GM19035 (cell line): Measurements from ENCODE around the gene THOC5.
"Not testable (repeated sequence)": the region's sequence is repeated elsewhere in the genome, so short reads cannot be mapped to it uniquely, and the experiment has no call there.

Experiments used
- ATAC-seq: cut with Tn5 transposase; IDR thresholded peaks from one replicate; pipeline ENCODE4 v1.9.1; 2021; ENCODE audit not compliant: unreplicated experiment

Gene THOC5

GRCh38 chr22:29553351-29554224 lies at the start of gene THOC5:
Gene THOC5 (minus strand): TSS chr22:29553757. CDS start chr22:29549147, 4,610 bp downstream.
- ATAC-seq = peak; percentile 98

DNA sequence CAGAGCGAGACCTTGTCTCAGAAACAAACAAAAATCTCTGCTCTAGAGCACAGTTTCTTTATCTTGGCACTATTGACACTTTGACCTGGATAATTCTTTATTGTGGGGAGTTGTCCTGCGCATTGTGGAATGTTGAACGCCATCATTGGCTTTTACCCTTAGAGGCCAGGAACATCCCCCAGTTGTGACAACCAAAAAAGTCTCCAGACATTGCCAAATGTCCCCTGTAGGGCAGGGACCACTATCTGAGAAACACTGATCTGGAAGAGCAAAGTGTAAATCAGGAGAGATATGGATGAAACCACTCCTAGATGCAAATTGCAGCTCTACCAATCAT lies 45.1 kb upstream of the THOC5 start:
- no peak for ATAC-seq

DNA sequence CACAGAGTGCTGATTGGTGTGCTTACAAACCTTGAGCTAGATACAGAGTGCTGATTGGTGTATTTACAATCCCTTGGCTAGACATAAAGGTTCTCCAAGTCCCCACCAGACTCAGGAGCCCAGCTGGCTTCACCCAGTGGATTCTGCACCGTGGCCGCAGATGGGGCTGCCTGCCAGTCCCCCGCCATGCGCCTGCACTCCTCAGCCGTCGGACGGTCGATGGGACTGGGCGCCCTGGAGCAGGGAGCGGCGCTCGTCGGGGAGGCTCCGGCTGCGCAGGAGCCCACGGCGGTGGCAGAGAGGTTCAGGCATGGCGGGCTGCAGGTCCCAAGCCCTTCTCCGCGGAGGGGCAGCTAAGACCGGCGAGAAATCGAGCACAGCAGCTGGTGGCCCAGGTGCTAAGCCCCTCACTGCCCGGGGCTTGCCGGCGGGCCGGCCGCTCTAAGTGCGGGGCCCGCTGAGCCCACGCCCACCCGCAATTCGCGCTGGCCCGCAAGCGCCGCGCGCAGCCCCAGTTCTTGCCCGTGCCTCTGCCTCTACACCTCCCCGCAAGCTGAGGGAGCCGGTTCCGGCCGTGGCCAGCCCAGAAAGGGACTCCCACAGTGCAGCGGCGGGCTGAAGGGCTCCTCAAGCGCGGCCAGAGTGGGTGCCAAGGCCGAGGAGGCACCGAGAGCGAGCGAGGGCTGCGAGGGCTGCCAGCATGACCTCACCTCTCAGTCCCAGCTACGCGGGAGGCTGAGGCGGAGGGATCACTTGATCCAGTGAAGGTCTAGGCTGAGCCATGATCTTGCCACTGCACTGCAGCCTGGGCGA lies 44.5 kb upstream of the THOC5 start:
- not testable (repeated sequence) for ATAC-seq

- no peak for ATAC-seq
Observed at GRCh38 chr22:29596408-29596807, 42.9 kb upstream of the THOC5 start.

DNA sequence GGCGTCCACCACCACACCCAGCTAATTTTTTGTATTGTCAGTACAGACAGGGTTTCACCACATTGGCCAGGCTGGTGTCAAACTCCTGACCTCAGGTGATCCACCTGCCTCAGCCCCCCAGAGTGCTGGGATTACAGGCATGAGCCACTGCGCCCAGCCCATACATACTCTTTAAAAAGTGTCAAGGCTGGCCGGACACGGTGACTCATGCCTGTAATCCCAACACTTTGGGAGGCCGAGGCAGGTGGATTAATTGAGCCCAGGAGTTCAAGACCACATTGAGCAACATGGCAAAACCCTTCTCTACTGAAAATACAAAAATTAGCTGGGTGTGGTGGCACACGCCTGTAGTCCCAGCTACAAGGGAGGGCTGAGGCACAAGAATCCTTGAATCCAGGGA lies 40.9 kb upstream of the THOC5 start:
- not testable (repeated sequence) for ATAC-seq

- ATAC-seq = no peak
Observed at GRCh38 chr22:29593923-29594322, 40.4 kb upstream of the THOC5 start.

DNA sequence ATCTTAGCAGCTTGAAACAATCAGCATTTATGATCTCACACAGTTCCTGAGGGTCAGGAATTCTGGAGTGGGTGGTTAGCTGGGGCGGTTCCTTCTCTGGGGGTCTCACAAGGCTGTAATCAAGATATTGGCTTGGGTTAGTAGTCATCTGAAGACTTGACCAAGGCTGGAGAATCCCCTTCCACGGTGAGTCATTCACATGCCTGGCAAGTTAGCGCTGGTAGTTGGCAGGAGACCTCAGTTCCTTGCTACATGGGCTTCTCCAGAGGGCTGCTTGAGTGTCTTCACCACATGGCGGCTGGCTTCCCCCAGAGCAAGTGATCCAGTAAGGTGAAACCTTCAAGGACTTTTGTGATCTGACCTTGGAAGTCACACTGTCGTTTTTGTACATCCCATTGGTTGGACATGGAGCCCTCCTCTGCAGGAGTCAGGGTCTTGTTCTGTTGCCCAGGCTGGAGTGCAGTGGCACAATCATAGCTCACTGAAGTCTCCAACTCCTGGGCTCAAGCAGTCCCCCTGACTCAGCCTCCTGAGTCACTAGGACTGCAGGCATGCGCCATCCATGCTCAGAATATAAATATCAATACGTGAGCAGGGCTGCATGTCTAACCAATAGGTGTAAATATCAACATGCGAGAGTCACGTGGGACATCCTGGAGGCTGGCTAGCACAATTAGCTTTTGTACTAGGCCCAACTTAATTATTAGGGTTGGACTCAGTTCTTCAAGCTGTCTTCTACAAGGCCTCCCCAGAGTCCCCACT lies 34.6 kb upstream of the THOC5 start:
- no peak for ATAC-seq

- ATAC-seq = not testable (repeated sequence)
Observed at GRCh38 chr22:29586193-29586705, 32.7 kb upstream of the THOC5 start.

DNA sequence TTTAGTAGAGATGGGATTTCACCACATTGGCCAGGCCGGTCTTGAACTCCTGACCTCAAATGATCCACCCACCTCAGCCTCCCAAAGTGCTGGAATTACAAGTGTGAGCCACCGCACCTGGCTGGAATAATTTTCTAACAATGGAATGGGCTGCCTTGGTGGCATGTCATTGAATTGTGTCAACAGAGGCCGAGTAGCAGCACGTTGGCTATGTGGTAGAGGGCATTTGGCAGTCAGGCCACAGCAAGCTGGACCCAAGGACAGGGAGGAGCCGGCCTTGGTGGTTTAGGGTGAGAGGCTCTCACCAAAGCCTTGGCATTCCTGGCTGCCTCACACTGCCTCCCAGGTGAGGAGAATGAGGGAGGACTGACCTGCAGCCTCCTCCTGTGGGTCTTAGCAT lies 31.4 kb upstream of the THOC5 start:
- no peak for ATAC-seq

DNA sequence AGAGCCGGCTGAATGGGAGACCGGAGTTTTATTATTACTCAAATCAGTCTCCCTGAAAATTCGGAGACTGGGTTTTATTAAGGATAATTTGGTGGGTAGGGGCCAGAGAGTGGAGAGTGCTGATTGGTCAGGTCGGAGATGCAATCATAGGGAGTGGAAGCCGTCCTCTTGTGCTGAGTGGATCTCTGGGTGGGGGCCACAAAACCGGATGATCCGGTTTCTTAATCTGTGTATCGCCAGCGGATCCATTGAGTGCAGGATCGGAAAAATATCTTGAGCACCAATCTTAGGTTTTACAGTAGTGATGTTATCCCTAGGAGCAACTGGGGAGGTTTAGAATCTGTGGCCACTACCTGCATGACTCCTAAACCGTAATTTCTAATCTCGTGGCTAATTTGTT lies 28.2 kb upstream of the THOC5 start:
- ATAC-seq = no peak

GRCh38 chr22:29580200-29580810 lies 26.7 kb upstream of the THOC5 start:
- no peak for ATAC-seq

DNA sequence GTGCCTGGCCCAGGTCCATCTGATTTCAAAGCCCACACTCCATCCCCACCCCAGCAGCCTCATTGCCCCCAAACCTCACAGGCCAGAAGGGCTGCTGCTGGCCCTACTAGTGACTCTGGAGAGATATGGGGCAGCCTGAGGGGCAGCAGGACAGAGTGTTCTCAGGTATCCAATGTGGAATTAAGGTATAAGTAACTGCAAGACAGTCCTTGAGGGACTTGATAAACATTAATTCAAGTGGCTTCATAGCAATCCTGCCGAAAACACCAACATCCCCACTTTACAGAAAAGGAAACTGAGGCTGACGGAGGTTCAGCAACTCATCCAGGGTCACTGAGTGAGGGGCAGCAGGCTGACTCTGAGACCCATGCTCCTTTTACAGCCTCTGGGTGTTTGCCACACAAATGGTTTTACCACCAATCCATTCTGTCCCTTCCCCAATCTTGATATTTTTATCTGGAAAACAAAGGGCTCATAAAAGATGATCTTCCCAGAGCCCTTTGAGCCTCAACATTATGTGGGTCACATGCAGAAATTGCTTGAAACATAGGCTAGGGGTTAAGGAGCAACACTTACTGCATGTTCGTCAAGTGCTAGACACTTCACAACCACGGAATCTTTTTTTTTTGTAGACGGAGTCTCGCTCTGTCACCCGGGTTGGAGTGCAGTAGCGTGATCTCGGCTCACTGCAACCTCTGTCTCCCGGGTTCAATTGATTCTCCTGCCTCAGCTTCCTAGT lies 25.1 kb upstream of the THOC5 start:
- ATAC-seq = no peak

GRCh38 chr22:29574762-29575450 lies 21.3 kb upstream of the THOC5 start:
- ATAC-seq = no peak

- ATAC-seq = no peak
Observed at GRCh38 chr22:29570912-29571549, 17.5 kb upstream of the THOC5 start.

- ATAC-seq = no peak
Observed at GRCh38 chr22:29570456-29570855, 16.9 kb upstream of the THOC5 start.

- no peak for ATAC-seq
Observed at GRCh38 chr22:29569011-29569678, 15.6 kb upstream of the THOC5 start.

DNA sequence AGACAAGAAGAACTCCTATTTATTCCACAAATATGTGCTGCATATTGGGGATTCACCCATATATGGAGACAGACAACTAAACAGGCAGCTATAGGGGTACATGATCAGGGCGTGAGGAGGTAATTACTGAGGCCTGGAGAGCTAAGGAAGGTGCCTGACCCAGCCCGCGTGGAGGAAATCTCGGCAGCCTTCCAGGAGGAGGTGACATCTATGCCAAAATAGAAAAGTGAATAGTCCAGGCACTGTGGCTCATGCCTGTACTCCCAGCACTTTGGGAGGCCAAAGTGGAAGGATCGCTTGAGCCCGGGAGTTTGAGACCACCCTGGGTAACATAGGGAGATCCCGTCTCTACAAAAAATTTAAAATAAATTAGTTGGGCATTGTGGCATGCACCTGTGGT lies 13.8 kb upstream of the THOC5 start:
- ATAC-seq = no peak

DNA sequence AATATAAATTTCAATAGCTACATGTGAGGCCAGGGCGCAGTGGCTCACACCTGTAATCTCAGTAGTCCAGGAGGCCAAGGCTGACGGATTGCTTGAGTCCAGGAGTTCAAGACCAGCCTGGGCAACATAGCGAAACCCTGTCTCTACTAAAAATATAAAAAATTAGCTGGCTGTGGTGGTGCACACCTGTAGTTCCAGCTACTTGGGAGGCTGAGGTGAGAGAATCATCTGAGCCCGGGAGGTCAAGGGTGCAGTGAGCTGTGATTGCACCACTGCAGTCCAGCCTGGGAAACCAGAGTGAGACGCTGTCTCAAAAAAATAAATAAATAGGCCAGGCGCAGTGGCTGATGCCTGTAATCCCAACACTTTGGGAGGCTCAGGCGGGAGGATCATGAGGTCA lies 13.0 kb upstream of the THOC5 start:
- not testable (repeated sequence) for ATAC-seq
